GM12878 (cell line): ENCODE data around the gene RBM18.

Source experiments
- CREM ChIP-seq: IDR thresholded peaks from 2 replicates; pipeline ENCODE4 v1.6.1; 2014; ENCODE audit warnings: antibody characterized with exemption, low read depth
- CTCF ChIP-seq, 3 experiments: IDR thresholded peaks in 2 of 3; conservative IDR thresholded peaks in 1 of 3; 2 replicates each; pipeline ENCODE4 v1.5.1; 2011; ENCODE audit warnings: low read depth in 3 of 3, low read length in 3 of 3, mild to moderate bottlenecking in 3 of 3, control low read depth in 2 of 3, moderate library complexity in 2 of 3, inconsistent platforms in 1 of 3, mixed read lengths in 1 of 3; ENCODE audit not compliant: control insufficient read depth in 2 of 3, insufficient read depth in 1 of 3; ENCODE audit errors: extremely low read depth in 1 of 3
- CUX1 ChIP-seq: IDR thresholded peaks from 2 replicates; pipeline ENCODE4 v1.6.1; 2012; ENCODE audit warnings: improper control_type of control experiment, low read depth, low read length; ENCODE audit not compliant: insufficient replicate concordance
- REST ChIP-seq: IDR thresholded peaks from 2 replicates; pipeline ENCODE4 v1.6.1; 2012; ENCODE audit warnings: mild to moderate bottlenecking, low read depth, low read length
- YY1 ChIP-seq: IDR thresholded peaks from 2 replicates; pipeline ENCODE4 v1.6.1; 2011; ENCODE audit warnings: low read depth, mild to moderate bottlenecking, low read length
- ZBTB33 ChIP-seq: fragments of 450-650 bp; IDR thresholded peaks from 2 replicates; pipeline ENCODE4 v1.6.1; 2017; ENCODE audit warnings: mild to moderate bottlenecking

GRCh38 chr9:122218935-122219855, 45.4 kb downstream of the RBM18 start:
- no peak for TF ChIP-seq ZBTB33
- TF ChIP-seq CUX1 = no peak
- no peak for TF ChIP-seq YY1
- TF ChIP-seq CTCF (IDR thresholded peaks at IDR 0.05 in 2 of 3, conservative IDR thresholded peaks at IDR 0.05 in 1 of 3; ENCODE audit: control insufficient read depth in 2 of 3, extremely low read depth in 1 of 3, insufficient read depth in 1 of 3, low read depth in 3 of 3, low read length in 3 of 3) = no peak
- TF ChIP-seq REST = no peak
- no peak for TF ChIP-seq CREM
